ENCODE measurements around the gene HIBADH.
"Not testable (repeated sequence)": the region's sequence is repeated elsewhere in the genome, so short reads cannot be mapped to it uniquely, and the experiment has no call there.

The HIBADH gene

GRCh38 chr7:27514861-27515260 is 147.8 kb downstream of the HIBADH start:
- TF ChIP-seq POLR2AphosphoS5 (IDR thresholded peaks at IDR 0.05; ENCODE audit: low read depth, low read length) (no peak), POLR2A (IDR thresholded peaks at IDR 0.05; ENCODE audit: low read depth, low read length) (no peak), TAF1 (IDR thresholded peaks at IDR 0.05; ENCODE audit: borderline replicate concordance, low read depth, low read length) (no peak)
- FAIRE-seq = no peak
- DNase-seq (ENCODE audit: insufficient read length) = no peak

GRCh38 chr7:27513885-27514284 is 148.8 kb downstream of the HIBADH start:
- TF ChIP-seq TAF1 (IDR thresholded peaks at IDR 0.05; ENCODE audit: borderline replicate concordance, low read depth, low read length) (no peak), POLR2A (IDR thresholded peaks at IDR 0.05; ENCODE audit: low read depth, low read length) (no peak), POLR2AphosphoS5 (IDR thresholded peaks at IDR 0.05; ENCODE audit: low read depth, low read length) (no peak)
- FAIRE-seq = no peak
- no peak for DNase-seq (ENCODE audit: insufficient read length)

- not testable (repeated sequence) for FAIRE-seq
Measured at GRCh38 chr7:27511370-27511769, 151.3 kb downstream of the HIBADH start.

DNA sequence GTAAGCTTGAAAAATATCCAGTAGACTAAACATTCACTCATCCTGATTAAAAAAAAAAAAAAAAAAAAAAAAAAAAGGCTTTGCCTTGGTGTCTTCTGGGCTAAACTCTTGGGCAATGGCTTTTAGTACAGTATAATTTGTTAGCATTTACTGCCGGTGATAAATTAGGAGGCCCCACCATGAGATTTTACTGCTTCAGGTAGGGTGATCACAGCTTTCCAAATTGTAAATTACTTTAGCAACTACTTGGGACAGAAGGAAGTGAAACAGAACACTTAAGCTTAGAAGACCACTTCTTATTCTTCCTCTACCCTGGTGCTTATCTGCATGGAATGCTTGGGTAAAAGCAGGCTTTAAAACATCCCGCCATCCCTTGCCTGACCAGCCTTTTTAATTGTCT is 152.1 kb downstream of the HIBADH start:
- DNase-seq (ENCODE audit: insufficient read length) (no peak), FAIRE-seq (no peak)
- TF ChIP-seq POLR2A (IDR thresholded peaks at IDR 0.05; ENCODE audit: low read depth, low read length) = no peak
- TF ChIP-seq POLR2AphosphoS5 (IDR thresholded peaks at IDR 0.05; ENCODE audit: low read depth, low read length) = no peak
- no peak for TF ChIP-seq TAF1 (IDR thresholded peaks at IDR 0.05; ENCODE audit: borderline replicate concordance, low read depth, low read length)

More at GRCh38 chr7:27511370-27511769, 151.3 kb downstream of the HIBADH start:
- DNase-seq (ENCODE audit: insufficient read length) = not testable (repeated sequence)

DNA sequence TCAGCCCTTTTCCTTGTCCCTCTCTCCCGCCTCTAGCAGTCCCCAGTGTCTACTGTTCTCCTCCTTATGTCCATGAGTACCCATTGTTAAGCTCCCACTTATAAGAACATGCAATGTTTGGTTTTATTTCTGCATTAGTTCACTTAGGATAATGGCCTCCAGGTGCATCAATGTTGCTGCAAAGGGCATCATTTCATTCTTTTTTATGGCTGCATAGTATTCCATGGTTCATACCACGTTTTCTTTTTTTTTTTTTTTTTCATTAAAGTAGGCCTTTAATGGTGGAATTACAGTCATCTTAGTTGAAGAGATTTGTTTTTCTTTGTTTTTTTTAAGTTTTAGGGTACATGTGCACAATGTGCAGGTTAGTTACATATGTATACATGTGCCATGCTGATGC is 160.8 kb downstream of the HIBADH start:
- FAIRE-seq; DNase-seq (ENCODE audit: insufficient read length): not testable (repeated sequence)

- no peak for TF ChIP-seq POLR2AphosphoS5 (IDR thresholded peaks at IDR 0.05; ENCODE audit: low read depth, low read length)
- TF ChIP-seq POLR2A (IDR thresholded peaks at IDR 0.05; ENCODE audit: low read depth, low read length) = no peak
- DNase-seq (ENCODE audit: insufficient read length) (no peak), FAIRE-seq (no peak)
Measured at GRCh38 chr7:27501001-27501400, 161.7 kb downstream of the HIBADH start.

DNA sequence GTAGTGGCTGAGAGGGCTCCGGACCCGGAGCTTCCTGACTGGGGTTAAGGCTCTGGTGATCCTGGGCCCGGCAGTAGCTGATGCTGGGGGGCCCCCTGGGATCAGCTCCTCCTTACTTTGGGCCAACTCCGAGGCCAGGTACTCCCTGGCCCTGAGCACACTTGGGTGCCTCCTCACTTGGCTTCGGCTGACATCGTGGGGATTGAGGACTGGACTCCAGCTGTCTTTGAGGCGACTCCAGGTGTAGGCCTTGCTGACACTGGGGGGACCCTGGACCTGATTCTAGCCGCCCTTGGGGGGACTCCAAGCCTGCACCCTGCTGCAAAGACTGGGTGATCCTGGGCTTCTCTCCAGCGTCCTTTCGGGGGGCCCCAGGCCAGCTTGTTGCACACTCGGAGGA is 170.5 kb downstream of the HIBADH start:
- FAIRE-seq = no peak
- DNase-seq (ENCODE audit: insufficient read length) = no peak
- no peak for TF ChIP-seq POLR2A (IDR thresholded peaks at IDR 0.05; ENCODE audit: low read depth, low read length)
- no peak for TF ChIP-seq TAF1 (IDR thresholded peaks at IDR 0.05; ENCODE audit: borderline replicate concordance, low read depth, low read length)
- TF ChIP-seq POLR2AphosphoS5 (IDR thresholded peaks at IDR 0.05; ENCODE audit: low read depth, low read length) = no peak

GRCh38 chr7:27491534-27491933 is 171.1 kb downstream of the HIBADH start:
- TF ChIP-seq POLR2AphosphoS5 (IDR thresholded peaks at IDR 0.05; ENCODE audit: low read depth, low read length) (no peak), POLR2A (IDR thresholded peaks at IDR 0.05; ENCODE audit: low read depth, low read length) (no peak), TAF1 (IDR thresholded peaks at IDR 0.05; ENCODE audit: borderline replicate concordance, low read depth, low read length) (no peak)
- DNase-seq (ENCODE audit: insufficient read length) (no peak), FAIRE-seq (no peak)

- no peak for DNase-seq (ENCODE audit: insufficient read length)
- FAIRE-seq = no peak
- TF ChIP-seq POLR2AphosphoS5 (IDR thresholded peaks at IDR 0.05; ENCODE audit: low read depth, low read length) = no peak
Measured at GRCh38 chr7:27487509-27487908, 175.2 kb downstream of the HIBADH start.

- FAIRE-seq (no peak), DNase-seq (ENCODE audit: insufficient read length) (no peak)
- no peak for TF ChIP-seq TAF1 (IDR thresholded peaks at IDR 0.05; ENCODE audit: borderline replicate concordance, low read depth, low read length)
- TF ChIP-seq POLR2A (IDR thresholded peaks at IDR 0.05; ENCODE audit: low read depth, low read length) = no peak
- no peak for TF ChIP-seq POLR2AphosphoS5 (IDR thresholded peaks at IDR 0.05; ENCODE audit: low read depth, low read length)
Measured at GRCh38 chr7:27484451-27484850, 178.2 kb downstream of the HIBADH start.

GRCh38 chr7:27482219-27482618 is 180.5 kb downstream of the HIBADH start:
- DNase-seq (ENCODE audit: insufficient read length) (no peak), FAIRE-seq (no peak)
- TF ChIP-seq POLR2AphosphoS5 (IDR thresholded peaks at IDR 0.05; ENCODE audit: low read depth, low read length) = no peak
- no peak for TF ChIP-seq TAF1 (IDR thresholded peaks at IDR 0.05; ENCODE audit: borderline replicate concordance, low read depth, low read length)
- no peak for TF ChIP-seq POLR2A (IDR thresholded peaks at IDR 0.05; ENCODE audit: low read depth, low read length)

DNA sequence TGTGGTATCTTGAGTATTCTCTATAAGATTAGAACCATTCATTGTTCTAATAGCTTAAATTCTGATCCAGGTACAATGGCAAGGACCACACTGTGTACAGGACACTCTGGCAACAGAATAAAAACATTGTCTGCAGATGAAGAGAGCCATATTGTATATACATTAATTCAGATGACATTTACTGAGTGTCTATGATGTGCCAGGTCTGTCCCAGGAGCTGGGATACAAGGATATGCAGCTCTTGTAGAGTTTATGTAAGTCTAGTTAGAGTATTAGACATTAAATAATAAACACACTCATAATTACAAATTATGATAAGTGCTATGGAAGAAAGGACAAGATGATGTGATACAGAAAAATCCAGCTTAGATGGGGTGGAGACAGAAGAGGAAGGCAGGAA is 184.1 kb downstream of the HIBADH start:
- DNase-seq (ENCODE audit: insufficient read length) (no peak), FAIRE-seq (no peak)
- TF ChIP-seq TAF1 (IDR thresholded peaks at IDR 0.05; ENCODE audit: borderline replicate concordance, low read depth, low read length) (no peak), POLR2A (IDR thresholded peaks at IDR 0.05; ENCODE audit: low read depth, low read length) (no peak), POLR2AphosphoS5 (IDR thresholded peaks at IDR 0.05; ENCODE audit: low read depth, low read length) (no peak)

GRCh38 chr7:27478084-27478483 is 184.6 kb downstream of the HIBADH start:
- DNase-seq (ENCODE audit: insufficient read length) (no peak), FAIRE-seq (no peak)
- TF ChIP-seq TAF1 (IDR thresholded peaks at IDR 0.05; ENCODE audit: borderline replicate concordance, low read depth, low read length) = no peak
- TF ChIP-seq POLR2AphosphoS5 (IDR thresholded peaks at IDR 0.05; ENCODE audit: low read depth, low read length) = no peak
- no peak for TF ChIP-seq POLR2A (IDR thresholded peaks at IDR 0.05; ENCODE audit: low read depth, low read length)

Data from GM12892 (cell line).